COR-L47 (cell line): ENCODE results near the gene PI4K2A.

Experiments
- DNase-seq: peaks from one replicate; lab custom pipeline; 2025; lab: John Stamatoyannopoulos, UW

Gene PI4K2A

DNA sequence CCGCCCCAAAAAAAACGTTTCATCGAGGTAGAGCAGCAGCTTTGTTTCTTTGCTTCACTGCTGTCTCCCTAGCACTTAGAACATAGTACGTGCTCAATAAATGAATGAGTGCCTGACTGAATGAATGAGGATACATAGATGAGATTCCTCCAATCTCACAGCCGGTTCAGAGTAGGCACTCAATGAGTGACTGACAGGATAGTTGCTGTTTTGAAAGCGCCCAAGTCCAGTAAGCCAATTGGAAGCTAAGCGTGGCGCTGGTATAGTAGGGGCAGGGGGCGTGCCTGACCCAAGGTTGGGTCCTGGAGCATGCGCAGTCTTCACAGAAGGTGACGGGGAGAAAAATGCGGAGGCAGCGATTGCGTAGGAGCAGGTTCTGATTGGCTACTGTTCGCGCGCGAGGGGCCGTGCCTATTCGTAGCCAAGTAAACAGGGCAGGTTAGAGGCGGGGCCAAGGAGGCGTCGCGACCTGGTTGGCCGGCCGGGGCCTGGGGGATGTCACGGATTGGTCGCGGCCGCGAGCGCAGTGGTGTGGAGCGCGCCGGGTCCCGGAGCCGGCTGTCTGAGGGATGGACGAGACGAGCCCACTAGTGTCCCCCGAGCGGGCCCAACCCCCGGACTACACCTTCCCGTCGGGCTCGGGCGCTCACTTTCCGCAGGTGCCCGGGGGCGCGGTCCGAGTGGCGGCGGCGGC, at the start of gene PI4K2A:
TSS of gene PI4K2A (plus strand) at position 498 of the 694 bp plus-strand sequence. CDS start at position 570, 72 bp downstream.
- DNase-seq: peak; percentile 93

DNA sequence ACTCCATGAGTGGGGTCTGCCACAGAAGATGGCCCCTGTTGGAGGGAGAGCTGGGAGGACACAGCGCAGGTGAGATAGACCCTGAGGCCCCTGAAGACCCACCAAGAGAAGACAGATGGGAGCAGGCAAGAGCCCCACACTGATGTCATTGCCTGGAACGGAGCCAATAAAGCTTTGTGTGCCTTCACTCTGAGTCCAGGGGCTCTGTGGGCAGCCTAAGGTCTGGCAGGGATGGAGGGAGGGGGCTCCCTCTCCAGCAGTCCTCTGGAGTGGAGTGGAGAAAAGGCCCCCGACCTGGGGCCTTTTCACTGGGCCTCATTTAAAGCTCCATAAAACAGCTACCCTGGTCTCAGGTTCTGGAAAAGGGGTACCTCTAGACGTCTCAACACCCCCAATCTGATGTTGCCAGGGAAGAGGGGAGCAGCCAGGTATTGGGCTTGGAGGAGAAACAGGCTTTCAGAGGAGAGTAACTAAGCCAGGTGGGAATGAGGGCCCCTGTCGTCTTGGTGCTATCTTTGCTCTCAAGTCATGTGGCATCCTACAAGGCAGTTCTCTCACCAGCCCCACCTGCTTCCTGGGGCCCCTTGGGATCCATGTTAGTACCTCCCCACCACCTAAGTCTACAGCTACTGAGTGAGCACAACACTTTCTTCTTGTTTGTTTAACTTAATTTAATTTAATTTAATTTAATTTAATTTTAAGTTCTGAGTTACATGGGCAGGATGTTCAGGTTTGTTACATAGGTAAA, 49.5 kb upstream of the PI4K2A start:
- DNase-seq: no peak

GRCh38 chr10:97593421-97593820, 47.0 kb upstream of the PI4K2A start:
- no peak for DNase-seq

- no peak for DNase-seq
These were observed 44.1 kb upstream of the PI4K2A start for GRCh38 chr10:97596101-97597082.

DNA sequence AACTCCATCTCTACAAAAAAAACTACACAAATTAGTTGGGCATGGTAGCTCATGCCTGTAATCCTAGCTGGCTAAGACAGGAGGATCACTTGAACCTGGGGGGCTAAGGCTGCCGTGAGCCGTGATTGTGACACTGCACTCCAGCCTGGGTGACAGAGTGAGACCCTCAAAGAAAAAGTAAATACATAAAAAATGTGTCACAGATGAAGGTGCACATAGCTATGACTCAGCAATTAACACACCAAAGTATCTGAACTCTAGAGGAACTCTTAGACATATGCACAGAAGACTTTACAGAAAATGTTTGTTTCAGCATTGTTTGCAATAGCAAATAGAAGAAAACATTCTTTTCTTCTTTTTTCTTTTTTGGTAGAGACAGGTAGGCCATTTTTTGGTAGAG, 42.7 kb upstream of the PI4K2A start:
- no peak for DNase-seq

- no peak for DNase-seq
These were observed 41.8 kb upstream of the PI4K2A start for GRCh38 chr10:97598407-97599271.

DNA sequence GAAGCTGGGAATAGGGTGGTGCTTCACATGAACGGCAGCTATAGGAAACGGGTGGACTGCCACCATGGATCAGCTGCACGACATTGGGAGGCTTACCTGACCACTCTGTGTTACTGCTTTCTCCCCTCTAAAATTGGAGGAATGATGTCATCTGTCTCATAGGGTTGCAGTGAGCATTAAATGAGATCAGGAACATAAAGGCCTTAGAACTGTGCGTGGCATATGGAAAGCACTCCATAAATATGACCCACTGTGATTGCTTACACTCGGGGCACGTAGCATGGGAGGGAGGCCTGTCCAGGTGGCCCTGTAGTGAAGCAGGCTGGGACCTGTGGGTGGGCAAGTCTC, 41.2 kb upstream of the PI4K2A start:
- DNase-seq: no peak

DNA sequence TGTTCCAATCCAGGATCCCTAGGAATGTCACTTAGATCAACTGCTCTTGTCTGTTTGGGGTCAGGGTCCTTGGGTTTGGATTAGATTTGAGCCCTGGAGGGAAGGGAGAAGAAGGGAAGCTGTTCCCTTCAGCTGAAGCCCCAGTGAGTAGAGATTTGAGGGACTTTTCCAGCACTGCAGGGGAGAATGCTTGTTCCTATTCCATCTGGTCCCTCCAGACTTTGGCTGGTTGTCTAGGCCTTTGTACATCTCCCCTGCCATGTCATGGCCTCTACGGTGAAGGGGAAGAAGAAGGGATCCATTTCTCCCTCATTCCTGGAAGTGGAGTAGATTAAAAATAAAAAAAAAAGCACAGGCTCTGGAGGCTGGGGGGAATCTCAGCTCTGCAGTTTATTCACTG, 39.9 kb upstream of the PI4K2A start:
- DNase-seq: no peak

DNA sequence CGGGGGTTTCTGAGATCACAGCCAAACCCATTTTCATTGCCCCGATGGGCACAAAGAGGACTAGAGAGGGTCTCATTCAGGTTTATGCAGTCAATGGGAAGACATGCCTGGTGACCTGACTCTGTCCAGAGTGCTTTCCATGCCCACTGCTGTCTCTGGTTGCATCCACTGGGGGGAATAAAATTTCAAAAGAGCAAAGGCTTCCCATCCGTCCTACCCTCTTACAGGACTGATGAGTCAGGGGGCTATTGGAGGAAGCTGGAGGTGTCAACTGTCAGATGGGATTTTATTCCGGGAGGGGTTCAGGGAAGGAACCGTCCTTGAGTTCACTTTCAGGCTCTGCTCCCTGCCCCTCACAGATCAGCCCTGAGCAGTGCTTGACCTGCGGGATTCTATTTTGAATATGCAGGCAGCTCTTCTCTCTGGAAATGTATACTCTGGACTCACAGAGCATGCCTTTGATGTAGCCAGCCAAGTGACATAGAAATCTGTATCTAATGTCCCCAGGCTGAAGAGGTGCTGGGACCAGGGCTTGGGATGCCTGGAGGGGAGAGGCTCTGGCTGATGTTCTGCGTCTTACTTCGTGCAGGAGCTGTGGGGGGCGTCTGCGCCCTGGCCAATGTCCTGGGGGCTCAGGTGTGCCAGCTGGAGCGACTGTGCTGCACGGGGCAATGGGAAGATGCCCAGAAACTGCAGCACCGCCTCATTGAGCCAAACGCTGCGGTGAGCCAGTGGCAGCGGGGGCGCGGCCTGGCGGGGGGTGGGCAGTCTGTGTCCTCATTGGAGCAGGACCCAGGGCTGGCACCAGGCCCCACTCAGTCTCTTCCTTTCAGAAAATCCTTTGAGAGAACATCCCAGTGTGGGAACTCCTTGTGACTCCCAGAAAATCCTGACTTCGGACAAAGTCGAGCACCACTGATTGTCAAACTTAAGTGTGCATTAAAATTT, 38.9 kb upstream of the PI4K2A start:
- no peak for DNase-seq

- DNase-seq: no peak
These were observed 33.3 kb upstream of the PI4K2A start for GRCh38 chr10:97607095-97607636.

DNA sequence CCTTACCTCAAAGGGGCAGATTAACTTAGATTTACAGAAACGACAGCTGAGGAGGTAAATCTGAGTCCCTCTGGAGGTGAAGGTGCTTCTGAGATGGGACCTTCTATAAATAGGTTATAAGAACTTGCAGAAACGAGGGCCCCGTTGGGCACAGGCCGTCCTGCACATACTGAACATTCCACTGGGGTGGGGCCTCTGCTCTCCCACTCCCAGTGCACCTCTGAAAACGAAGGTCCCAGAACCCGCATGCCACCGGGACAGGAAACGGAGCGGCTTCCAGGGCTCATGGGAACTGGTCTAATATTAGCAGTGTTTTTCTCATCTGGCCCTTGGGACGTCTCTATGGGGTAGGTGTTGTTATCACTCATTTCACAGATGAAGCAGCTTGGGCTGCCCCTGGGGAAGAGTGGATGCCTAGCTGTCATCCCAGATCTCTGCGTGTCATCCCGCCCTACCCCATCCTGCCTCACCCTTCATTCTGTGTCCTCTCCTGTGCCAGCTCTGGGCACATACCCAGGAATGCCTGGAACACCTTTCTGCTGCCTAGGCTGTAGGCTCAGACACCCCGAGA, 31.4 kb upstream of the PI4K2A start:
- DNase-seq: no peak

GRCh38 chr10:97611473-97611872, 29.0 kb upstream of the PI4K2A start:
- no peak for DNase-seq

DNA sequence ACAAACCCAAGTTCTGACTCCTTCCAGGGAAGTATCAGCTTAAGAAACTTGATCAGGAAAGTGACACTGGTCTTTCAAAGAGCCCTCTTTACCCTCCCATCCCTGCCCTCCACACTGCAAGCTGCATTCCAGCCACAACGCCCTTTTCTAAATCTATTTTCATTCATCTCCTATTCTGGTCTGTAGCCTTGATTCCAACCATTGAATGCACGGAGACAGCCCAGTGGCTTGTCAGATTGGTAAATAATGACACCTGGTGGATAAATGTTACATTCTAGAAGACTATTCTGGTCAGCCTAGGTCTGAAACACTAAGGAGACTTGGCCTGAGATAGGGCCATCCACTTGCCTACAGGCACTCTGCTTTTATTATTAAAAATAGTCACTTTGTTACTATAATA, 28.1 kb upstream of the PI4K2A start:
- no peak for DNase-seq

- DNase-seq: no peak
These were observed 22.2 kb upstream of the PI4K2A start for GRCh38 chr10:97618285-97618684.

- DNase-seq: no peak
These were observed 21.7 kb upstream of the PI4K2A start for GRCh38 chr10:97618733-97619132.

GRCh38 chr10:97623277-97623676, 17.2 kb upstream of the PI4K2A start:
- no peak for DNase-seq

DNA sequence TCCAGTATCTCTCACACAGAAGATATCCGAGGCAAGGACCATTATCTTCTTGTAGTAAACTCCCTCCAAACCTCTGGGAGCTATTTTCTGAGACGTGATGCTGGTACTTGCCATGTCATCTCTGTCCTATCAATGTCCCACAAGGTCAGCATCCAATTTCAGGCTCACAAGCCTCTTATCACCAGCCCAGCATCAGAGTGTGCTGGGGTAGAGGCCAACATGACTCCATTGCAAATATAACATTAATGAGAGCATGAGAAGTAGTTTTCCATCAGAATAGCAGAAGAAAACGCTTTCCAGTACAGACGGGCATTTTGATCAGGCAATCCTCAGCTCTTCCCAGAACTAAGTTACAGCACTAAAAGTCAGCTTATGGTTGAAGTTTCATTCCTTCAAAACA, 12.7 kb upstream of the PI4K2A start:
- no peak for DNase-seq

- no peak for DNase-seq
These were observed 12.2 kb upstream of the PI4K2A start for GRCh38 chr10:97628228-97628627.

- DNase-seq: no peak
These were observed 11.2 kb upstream of the PI4K2A start for GRCh38 chr10:97629289-97629688.

DNA sequence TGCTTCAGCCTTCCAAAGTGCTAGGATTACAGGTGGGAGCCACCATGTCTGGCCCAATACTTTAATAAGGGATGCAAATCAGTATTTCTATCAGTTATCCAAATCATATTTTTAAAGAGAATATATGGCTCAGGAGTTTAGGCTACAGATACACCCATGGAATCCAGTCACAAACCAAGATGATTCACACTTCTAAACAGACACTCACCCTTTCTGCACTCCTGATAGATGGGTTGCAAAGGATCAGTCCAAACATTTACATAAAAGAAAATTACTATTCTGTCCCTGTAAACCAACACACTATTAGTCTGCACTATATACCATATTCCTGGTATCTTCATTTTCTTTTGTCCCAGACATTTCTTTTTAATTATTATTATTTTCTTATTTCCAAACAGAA, 9.4 kb upstream of the PI4K2A start:
- no peak for DNase-seq
